IPS DF 4.7 (cell line): ENCODE measurements around the gene SCAF11.
"Not testable (repeated sequence)": the region's sequence is repeated elsewhere in the genome, so short reads cannot be mapped to it uniquely, and the experiment has no call there.

Experiments
- DNase-seq: peaks from one replicate; pipeline ENCODE4 v3.0.0-alpha.2; 2013; ENCODE audit warnings: low spot score; ENCODE audit errors: extremely low read depth

SCAF11 gene, protein sequence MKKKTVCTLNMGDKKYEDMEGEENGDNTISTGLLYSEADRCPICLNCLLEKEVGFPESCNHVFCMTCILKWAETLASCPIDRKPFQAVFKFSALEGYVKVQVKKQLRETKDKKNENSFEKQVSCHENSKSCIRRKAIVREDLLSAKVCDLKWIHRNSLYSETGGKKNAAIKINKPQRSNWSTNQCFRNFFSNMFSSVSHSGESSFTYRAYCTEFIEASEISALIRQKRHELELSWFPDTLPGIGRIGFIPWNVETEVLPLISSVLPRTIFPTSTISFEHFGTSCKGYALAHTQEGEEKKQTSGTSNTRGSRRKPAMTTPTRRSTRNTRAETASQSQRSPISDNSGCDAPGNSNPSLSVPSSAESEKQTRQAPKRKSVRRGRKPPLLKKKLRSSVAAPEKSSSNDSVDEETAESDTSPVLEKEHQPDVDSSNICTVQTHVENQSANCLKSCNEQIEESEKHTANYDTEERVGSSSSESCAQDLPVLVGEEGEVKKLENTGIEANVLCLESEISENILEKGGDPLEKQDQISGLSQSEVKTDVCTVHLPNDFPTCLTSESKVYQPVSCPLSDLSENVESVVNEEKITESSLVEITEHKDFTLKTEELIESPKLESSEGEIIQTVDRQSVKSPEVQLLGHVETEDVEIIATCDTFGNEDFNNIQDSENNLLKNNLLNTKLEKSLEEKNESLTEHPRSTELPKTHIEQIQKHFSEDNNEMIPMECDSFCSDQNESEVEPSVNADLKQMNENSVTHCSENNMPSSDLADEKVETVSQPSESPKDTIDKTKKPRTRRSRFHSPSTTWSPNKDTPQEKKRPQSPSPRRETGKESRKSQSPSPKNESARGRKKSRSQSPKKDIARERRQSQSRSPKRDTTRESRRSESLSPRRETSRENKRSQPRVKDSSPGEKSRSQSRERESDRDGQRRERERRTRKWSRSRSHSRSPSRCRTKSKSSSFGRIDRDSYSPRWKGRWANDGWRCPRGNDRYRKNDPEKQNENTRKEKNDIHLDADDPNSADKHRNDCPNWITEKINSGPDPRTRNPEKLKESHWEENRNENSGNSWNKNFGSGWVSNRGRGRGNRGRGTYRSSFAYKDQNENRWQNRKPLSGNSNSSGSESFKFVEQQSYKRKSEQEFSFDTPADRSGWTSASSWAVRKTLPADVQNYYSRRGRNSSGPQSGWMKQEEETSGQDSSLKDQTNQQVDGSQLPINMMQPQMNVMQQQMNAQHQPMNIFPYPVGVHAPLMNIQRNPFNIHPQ (N-terminal part only)

GRCh38 chr12:45990468-45991283 lies at the start of gene SCAF11:
TSS of gene SCAF11 (minus strand) at chr12:45990574. CDS start at chr12:45964167, 26,407 bp downstream.
- peak; percentile 99 for DNase-seq

- DNase-seq = not testable (repeated sequence)
These were observed 46.7 kb upstream of the SCAF11 start for GRCh38 chr12:46037066-46037465.

GRCh38 chr12:46027172-46027571 lies 36.8 kb upstream of the SCAF11 start:
- DNase-seq = no peak

DNA sequence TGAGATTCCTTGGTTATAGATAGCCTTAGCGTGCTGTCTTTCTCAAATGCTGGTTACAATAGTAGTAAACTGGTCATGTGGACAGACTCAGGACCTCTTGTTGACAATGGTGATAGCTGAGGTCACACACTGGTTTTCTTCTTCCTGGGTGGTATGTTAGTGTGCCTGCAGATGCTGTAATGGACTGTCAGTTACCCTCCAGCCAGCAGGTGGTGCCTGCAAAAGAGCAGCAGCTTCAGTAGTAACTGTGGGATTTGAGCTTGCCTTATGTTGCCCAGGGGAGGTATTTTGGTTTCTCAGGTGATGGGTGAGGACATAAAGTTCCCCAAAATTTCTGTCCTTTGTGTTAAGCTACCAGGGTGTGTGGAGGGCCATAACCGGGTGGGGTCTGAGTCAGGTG lies 33.7 kb upstream of the SCAF11 start:
- no peak for DNase-seq

- DNase-seq = no peak
These were observed 30.4 kb upstream of the SCAF11 start for GRCh38 chr12:46020768-46021167.

DNA sequence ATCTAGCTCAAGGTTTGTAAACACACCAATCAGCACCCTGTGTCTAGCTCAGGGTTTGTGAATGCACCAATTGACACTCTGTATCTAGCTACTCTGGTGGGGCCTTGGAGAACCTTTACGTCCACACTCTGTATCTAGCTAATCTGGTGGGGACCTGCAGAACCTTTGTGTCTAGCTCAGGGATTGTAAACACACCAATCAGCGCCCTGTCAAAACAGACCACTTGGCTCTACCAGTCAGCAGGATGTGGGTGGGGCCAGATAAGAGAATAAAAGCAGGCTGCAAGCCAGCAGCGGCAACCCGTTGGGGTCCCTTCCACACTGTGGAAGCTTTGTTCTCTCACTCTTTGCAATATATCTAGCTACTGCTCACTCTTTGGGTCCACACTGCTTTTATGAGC lies 28.3 kb upstream of the SCAF11 start:
- DNase-seq = not testable (repeated sequence)

DNA sequence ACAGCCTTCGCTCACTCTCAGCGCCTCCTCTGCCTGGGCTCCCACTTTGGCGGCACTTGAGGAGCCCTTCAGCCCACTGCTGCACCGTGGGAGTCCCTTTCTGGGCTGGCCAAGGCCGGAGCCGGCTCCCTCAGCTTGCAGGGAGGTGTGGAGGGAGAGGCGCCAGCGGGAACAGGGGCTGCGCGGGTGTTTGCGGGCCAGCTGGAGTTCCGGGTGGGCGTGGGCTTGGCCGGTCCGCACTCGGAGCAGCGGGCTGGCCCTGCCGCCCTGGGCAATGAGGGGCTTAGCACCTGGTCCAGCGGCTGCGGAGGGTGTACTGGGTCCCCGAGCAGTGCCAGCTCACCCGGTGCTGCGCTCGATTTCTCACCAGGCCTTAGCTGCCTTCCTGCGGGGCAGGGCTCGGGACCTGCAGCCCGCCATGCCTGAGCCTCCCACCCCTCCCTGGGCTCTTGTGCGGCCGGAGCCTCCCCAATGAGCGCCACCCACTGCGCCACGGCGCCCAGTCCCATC lies 27.5 kb upstream of the SCAF11 start:
- not testable (repeated sequence) for DNase-seq

DNA sequence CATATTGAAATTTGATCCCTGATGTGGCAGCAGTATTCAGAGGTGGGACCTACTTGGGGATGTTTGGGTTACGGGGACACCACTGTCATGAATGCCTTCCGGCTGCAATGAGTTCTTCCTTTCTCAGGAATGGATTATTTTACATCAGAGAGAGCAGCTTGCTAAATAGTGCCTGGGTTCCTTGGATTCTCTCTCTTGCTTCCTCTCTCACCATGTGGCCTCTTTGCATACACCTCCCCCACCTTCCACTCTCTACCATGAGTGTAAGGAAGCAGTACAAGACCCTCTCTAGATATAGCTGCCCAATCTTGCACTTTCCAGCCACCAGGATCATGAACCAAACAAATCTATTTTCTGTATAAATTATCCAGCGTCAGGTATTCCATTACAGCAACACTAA lies 15.4 kb upstream of the SCAF11 start:
- no peak for DNase-seq

- no peak for DNase-seq
These were observed 14.9 kb upstream of the SCAF11 start for GRCh38 chr12:46005151-46005797.

DNA sequence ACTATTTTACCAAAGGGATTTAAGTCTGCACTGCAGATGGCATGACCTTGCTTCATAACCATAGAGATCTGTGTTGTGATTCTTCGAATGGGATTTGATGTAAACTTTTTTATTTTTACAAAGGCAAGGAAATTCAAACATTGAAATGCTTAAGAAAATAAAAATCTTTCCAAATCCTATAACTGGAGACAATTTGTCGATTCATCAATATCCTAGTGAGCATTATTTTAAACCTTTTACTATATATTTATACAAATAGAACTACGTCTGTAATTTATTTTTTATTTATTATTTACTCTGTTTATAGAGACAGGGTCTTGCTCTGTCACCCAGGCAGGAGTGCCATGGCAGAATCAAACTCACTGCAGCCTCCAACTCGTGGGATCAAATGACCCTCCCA lies 14.3 kb upstream of the SCAF11 start:
- DNase-seq = no peak

DNA sequence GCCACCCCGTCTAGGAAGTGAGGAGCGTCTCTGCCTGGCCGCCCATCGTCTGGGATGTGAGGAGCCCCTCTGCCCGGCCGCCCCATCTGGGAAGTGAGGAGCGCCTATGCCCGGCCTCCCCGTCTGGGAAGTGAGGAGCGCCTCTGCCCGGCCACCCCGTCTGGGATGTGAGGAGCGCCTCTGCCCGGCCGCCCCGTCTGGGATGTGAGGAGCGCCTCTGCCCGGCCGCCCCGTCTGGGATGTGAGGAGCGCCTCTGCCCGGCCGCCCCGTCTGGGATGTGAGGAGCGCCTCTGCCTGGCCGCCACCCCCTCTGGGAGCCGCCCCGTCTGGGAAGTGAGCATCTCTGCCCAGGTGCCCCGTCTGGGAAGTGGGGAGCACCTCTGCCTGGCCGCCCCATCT lies 9.7 kb upstream of the SCAF11 start:
- DNase-seq = not testable (repeated sequence)

DNA sequence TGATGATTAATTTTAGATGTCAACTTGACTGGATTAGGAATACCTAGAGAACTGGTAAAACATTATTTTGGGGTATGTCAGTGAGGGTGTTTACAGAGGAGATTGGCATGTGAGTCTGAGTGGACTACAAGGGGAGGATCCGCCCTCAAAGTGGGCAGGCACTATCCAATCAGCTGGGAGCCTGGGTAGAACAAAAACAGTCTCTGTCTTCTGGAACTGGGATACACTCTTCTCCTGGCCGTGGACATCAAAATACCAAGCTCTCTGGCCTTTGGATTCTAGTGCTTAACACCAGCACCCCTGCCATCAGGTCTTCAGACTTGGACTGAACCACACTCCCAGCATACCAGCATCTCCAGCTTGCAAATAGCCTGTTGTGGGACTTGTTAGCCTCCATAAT lies 4.4 kb upstream of the SCAF11 start:
- DNase-seq = no peak

- no peak for DNase-seq
These were observed 1.2 kb upstream of the SCAF11 start for GRCh38 chr12:45991284-45992249.

DNA sequence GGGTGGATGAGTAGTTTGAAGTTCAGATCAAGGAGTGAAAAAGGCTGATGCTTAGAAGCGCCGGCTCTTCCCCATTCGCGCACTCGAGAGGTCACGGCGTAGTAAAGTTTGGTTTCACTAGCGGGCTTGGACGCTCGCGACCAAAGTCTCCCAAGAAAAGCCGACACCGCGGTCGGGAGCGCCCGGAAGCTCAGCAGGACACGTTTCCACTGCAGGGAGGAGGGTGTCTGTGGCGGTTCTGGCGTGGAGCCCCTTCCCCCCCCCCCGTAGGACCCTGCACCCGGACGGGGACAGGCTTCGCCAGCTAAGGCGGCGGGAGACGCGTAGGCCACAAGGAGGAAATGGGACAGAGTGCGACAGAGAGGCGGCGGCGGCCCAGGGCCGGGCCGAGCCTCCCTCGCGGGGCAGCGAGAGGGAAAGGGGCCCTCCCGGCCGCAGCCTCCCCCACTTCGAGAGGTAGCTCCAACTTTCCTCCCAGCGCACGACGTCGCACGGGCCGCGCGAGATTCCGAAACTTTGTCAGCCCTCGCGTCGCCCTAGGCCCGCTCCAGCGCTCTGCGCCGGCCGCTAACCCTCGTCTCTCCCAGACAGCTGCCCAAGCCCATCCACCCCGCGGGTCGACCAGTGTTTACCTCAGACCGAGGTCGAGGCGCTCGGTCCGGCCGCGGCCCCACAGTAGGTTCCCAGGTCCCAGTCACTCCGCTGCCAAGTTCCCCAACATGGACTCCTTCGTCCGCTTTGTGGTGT lies 480 bp downstream of the SCAF11 start:
- DNase-seq = no peak

DNA sequence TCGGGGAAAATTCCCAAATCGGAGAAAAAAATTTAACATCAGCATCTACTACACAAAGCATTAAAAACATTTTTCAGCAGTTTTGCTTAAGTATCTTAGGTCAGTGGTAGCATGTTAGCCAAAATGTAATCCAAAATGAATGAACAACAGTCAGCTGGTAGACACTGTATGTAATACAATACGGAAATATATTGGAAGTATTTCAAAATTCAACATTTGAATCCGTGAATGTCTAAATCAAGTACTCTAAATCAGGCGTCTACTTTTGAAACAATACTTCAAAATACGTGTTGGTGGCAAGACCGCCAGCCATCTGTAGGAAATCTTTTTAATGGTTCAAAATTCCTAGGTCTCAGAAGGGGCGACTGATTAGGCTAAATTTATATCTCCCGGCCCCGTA lies 1.1 kb downstream of the SCAF11 start:
- no peak for DNase-seq

DNA sequence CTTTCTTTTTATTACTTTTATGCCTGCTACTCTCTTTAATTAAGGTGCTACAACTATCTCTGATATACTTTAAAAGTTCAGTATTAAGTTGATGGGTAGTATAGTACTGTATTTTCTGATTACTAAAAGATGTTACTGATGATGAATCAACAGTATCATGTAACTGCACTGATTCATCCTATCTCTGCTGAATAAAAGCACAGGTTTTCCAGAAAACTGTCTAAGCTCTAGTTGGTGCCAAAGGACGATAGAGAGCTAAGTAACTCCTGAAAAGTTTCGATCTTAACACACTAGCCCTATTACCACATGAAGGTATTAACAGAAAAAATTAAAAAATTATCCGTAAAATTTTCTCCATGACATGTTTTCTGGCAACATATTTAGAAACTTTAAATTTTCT lies 2.1 kb downstream of the SCAF11 start:
- no peak for DNase-seq

DNA sequence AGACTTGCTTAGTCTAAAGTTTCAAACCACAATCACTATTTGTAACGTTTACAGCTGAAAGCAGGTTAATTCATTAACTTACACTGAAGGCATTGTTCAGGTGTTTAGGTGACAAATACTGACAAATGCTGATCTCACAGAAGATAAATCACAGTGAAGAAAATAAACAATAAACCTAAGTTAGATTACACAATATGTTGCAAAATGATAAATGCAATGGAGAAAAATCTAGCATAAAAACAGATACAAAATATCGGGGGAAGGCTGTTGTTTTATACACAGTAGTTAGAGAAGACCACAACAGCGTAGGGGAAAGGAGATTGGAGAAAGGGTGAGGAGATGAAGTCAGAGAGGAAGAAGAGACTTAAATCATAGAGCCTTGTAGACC lies 3.0 kb downstream of the SCAF11 start:
- no peak for DNase-seq

- no peak for DNase-seq
These were observed 3.6 kb downstream of the SCAF11 start for GRCh38 chr12:45986641-45987339.
